Caco-2 (cell line): ENCODE measurements around the gene MAST4. TPM values are rescaled to one million over a fixed set of nuclear protein-coding genes. Genes with fewer than 3 reads are reported as not detected.

ENCODE experiments used
- BruUV-seq: library from RNA; stranded (reverse); fragments of 400-500 nt; replicated peaks from 2 replicates; lab custom pipeline; 2021; lab: Mats Ljungman, UMichigan
- CTCF ChIA-PET: fragments of 300-600 bp; sonication (Branson Sonifier 250); formaldehyde crosslinking; loops from one replicate; lab custom pipeline; 2022; ENCODE audit warnings: antibody characterized with exemption; lab: Charles Lee
- POLR2A ChIA-PET: fragments of 300-600 bp; sonication (Branson Sonifier 250); formaldehyde crosslinking; loops from one replicate; lab custom pipeline; 2022; ENCODE audit warnings: antibody characterized with exemption; lab: Charles Lee
- DNase-seq, 2 experiments: peaks; one replicate each; pipeline versions ENCODE4 v3.0.0 to v3.0.0-alpha.2; 2020 to 2022
- H3K27me3 ChIP-seq: replicated peaks from 2 replicates; pipeline ENCODE4 v1.6.0; 2011; ENCODE audit warnings: low read length; ENCODE audit not compliant: control insufficient read depth, insufficient read depth
- H3K36me3 ChIP-seq: 2 replicates; pipeline ENCODE4 v1.5.1; 2011; ENCODE audit warnings: low read length; ENCODE audit not compliant: control insufficient read depth, insufficient read depth
- H3K4me1 ChIP-seq: fragments of 250-450 bp; sonication (Bioruptor Pico); 2 replicates; pipeline ENCODE4 v1.5.1; 2020; ENCODE audit warnings: mild to moderate bottlenecking
- H3K4me3 ChIP-seq: 2 replicates; pipeline ENCODE4 v1.5.1; 2011; ENCODE audit warnings: low read depth, mild to moderate bottlenecking, control low read depth, low read length
- H3K9me3 ChIP-seq: fragments of 250-450 bp; sonication (Bioruptor Pico); 2 replicates; pipeline ENCODE4 v1.5.1; 2020; ENCODE audit warnings: mild to moderate bottlenecking, moderate library complexity
- H3K27ac Mint-ChIP-seq: one replicate; pipeline ENCODE4 v1.8.0; 2022; ENCODE audit warnings: mixed read lengths; ENCODE audit not compliant: unreplicated experiment
- H3K27me3 Mint-ChIP-seq: one replicate; pipeline ENCODE4 v1.8.0; 2022; ENCODE audit warnings: mixed read lengths; ENCODE audit not compliant: insufficient read depth, unreplicated experiment
- H3K36me3 Mint-ChIP-seq: one replicate; pipeline ENCODE4 v1.8.0; 2022; ENCODE audit warnings: mild to moderate bottlenecking, mixed read lengths; ENCODE audit not compliant: insufficient read depth, unreplicated experiment
- H3K4me1 Mint-ChIP-seq: one replicate; pipeline ENCODE4 v1.8.0; 2022; ENCODE audit warnings: low read depth, mixed read lengths; ENCODE audit not compliant: unreplicated experiment
- H3K4me3 Mint-ChIP-seq: one replicate; pipeline ENCODE4 v1.8.0; 2022; ENCODE audit warnings: mild to moderate bottlenecking, moderate library complexity, mixed read lengths; ENCODE audit not compliant: unreplicated experiment
- H3K9me3 Mint-ChIP-seq: one replicate; pipeline ENCODE4 v1.8.0; 2022; ENCODE audit warnings: mixed read lengths; ENCODE audit not compliant: unreplicated experiment
- CTCF ChIP-seq, 2 experiments: fragments of 200-600 bp in 1 of 2; IDR thresholded peaks; 1 replicate in 1 of 2; 2 replicates in 1 of 2; pipeline versions ENCODE4 v1.5.1 to v1.8.0; 2011 to 2022; ENCODE audit warnings: antibody characterized with exemption in 1 of 2, control low read depth in 1 of 2, inconsistent platforms in 1 of 2, low read depth in 1 of 2, low read length in 1 of 2, mild to moderate bottlenecking in 1 of 2, moderate library complexity in 1 of 2; ENCODE audit not compliant: insufficient read depth in 1 of 2, severe bottlenecking in 1 of 2, unreplicated experiment in 1 of 2
- intact Hi-C: fragments of 100-400 bp; cut with micrococcal nuclease; formaldehyde crosslinking; loops from one replicate; pipeline ENCODE4 v1.10.0; 2022; ENCODE audit not compliant: unreplicated experiment
- total RNA-seq: library from RNA; stranded (reverse); gene quantifications from 2 replicates; pipeline ENCODE4 v1.2.3, GENCODE V29; 2022

Gene MAST4
- total RNA-seq, 1 experiment from 2014 or later, result 17.8 TPM

DNA sequence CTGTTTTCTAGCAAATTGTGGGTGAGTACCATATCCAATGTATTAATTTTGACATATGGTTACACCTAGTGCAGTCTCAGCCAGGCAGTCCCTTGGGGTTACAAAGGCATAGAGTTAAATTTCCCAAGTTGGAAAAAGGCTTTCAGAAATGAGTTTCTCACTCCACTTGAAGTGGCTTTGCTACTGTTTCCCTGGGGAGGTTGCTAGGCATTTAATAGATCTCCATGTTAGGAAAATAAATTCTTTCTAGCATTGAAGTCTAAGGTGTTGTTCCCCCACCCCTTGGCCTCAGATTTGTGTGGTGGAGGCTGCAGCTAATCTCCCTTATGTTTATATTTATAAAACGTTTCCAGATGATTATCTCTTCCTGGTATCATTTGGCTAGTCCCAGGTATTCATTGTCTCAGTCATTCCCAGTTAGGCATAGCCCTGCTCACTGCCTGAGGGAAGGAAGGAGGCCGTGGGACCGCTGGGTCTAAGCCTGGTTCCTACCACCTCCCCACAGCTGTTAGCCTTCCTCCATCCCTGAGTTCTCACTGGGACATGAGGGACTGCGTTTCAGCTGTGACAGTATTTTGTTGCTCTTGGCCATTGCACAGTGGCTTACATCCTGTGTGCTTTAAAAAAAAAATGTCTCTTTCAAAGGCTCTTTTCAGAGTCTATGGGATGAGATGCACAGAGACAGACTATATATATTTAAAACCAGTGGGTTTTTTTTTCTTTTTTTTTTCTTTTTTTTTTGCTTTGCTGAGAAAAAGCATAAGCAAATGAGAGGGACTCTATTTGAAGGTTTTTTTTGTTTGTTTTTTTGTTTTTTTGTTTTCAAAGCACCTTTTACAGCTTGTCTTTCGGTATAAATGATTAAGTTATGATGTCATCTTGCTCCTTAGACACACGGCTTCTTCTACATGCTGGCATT is 121.5 kb downstream of the MAST4 start:
- H3K4me3 Mint-ChIP-seq, result no peak overlapping the region
- ChIA-PET CTCF (no interaction called here), POLR2A (no interaction called here)
- no peaks in the 10 kb centered on the region for H3K36me3 Mint-ChIP-seq
- Histone ChIP-seq H3K9me3 (no peaks in the 10 kb centered on the region), H3K4me1 (no peaks in the 10 kb centered on the region), H3K27me3 (no peaks in the 10 kb centered on the region), H3K36me3 (no peaks in the 10 kb centered on the region), H3K4me3 (no peak overlapping the region)
- TF ChIP-seq CTCF (IDR thresholded peaks at IDR 0.05; ENCODE audit: insufficient read depth in 1 of 2, low read depth in 1 of 2, low read length in 1 of 2, severe bottlenecking in 1 of 2, unreplicated experiment in 1 of 2), result no peak
- no peaks in the 10 kb centered on the region for H3K9me3 Mint-ChIP-seq
- intact Hi-C loops, result no loop called here
- no peaks in the 10 kb centered on the region for H3K4me1 Mint-ChIP-seq
- DNase-seq, result no peak
- peaks cover 25% of the 10 kb centered on the region for H3K27me3 Mint-ChIP-seq
- H3K27ac Mint-ChIP-seq, result no peak overlapping the region
- BruUV-seq, result no TSS peak

- H3K4me3 Mint-ChIP-seq, result no peak overlapping the region
- H3K27ac Mint-ChIP-seq, result no peak overlapping the region
- no peak for DNase-seq
- CTCF ChIA-PET, result no interaction called here
- no peaks in the 10 kb centered on the region for H3K36me3 Mint-ChIP-seq
- intact Hi-C loops, result no loop called here
- peaks cover 23% of the 10 kb centered on the region for H3K27me3 Mint-ChIP-seq
- H3K4me3 ChIP-seq, result no peak overlapping the region
- no TSS peak for BruUV-seq
- no peaks in the 10 kb centered on the region for H3K4me1 Mint-ChIP-seq
- H3K36me3 ChIP-seq, result no peaks in the 10 kb centered on the region
- H3K9me3 ChIP-seq, result no peaks in the 10 kb centered on the region
- TF ChIP-seq CTCF (IDR thresholded peaks at IDR 0.05; ENCODE audit: insufficient read depth in 1 of 2, low read depth in 1 of 2, low read length in 1 of 2, severe bottlenecking in 1 of 2, unreplicated experiment in 1 of 2), result no peak
- no peaks in the 10 kb centered on the region for H3K4me1 ChIP-seq
- POLR2A ChIA-PET, result no interaction called here
- no peaks in the 10 kb centered on the region for H3K9me3 Mint-ChIP-seq
- no peaks in the 10 kb centered on the region for H3K27me3 ChIP-seq
Measured at GRCh38 chr5:66718374-66719002, 122.3 kb downstream of the MAST4 start.

GRCh38 chr5:66720780-66721179 is 124.6 kb downstream of the MAST4 start:
- CTCF ChIA-PET, result no interaction called here
- no peaks in the 10 kb centered on the region for H3K36me3 ChIP-seq
- no TSS peak for BruUV-seq

More at GRCh38 chr5:66720780-66721179, 124.6 kb downstream of the MAST4 start:
- Histone ChIP-seq H3K9me3 (no peaks in the 10 kb centered on the region), H3K4me3 (no peak overlapping the region), H3K27me3 (no peaks in the 10 kb centered on the region), H3K4me1 (no peaks in the 10 kb centered on the region)
- intact Hi-C loops, result no loop called here
- H3K4me1 Mint-ChIP-seq, result no peaks in the 10 kb centered on the region
- POLR2A ChIA-PET, result no interaction called here
- peaks cover 21% of the 10 kb centered on the region for H3K27me3 Mint-ChIP-seq
- TF ChIP-seq CTCF (IDR thresholded peaks at IDR 0.05; ENCODE audit: insufficient read depth in 1 of 2, low read depth in 1 of 2, low read length in 1 of 2, severe bottlenecking in 1 of 2, unreplicated experiment in 1 of 2), result no peak
- H3K27ac Mint-ChIP-seq, result no peak overlapping the region
- no peaks in the 10 kb centered on the region for H3K9me3 Mint-ChIP-seq
- DNase-seq, result no peak
- no peaks in the 10 kb centered on the region for H3K36me3 Mint-ChIP-seq
- H3K4me3 Mint-ChIP-seq, result no peak overlapping the region
